Measurements from ENCODE around the gene DLG4.

DNA sequence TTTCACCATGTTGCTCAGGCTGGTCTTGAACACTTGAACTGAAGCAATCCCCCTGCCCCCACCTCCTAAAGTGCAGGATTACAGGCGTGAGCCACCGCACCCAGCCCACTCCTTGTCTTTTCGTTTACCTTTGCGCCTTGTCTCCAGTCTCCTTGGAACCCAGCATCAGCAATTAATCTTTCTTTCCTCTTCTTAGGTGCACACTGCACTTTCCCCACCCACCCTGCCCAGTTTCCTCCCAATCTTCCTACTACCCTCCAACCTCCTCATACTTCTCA, 44.1 kb upstream of the DLG4 start:
- TF ChIP-seq EP300 (IDR thresholded peaks at IDR 0.05; ENCODE audit: borderline replicate concordance) (no peak), EGR1 (IDR thresholded peaks at IDR 0.05) (no peak), YY1 (IDR thresholded peaks at IDR 0.05; ENCODE audit: low read depth) (no peak), ZBTB7A (IDR thresholded peaks at IDR 0.05; ENCODE audit: low read depth) (no peak), CREB1 (IDR thresholded peaks at IDR 0.05; ENCODE audit: low read depth) (no peak), RAD21 (IDR thresholded peaks at IDR 0.05; ENCODE audit: low read depth) (no peak), TAF1 (IDR thresholded peaks at IDR 0.05; ENCODE audit: low read depth) (no peak), TEAD4 (IDR thresholded peaks at IDR 0.05) (no peak)
- TF ChIP-seq, protein P1, sequence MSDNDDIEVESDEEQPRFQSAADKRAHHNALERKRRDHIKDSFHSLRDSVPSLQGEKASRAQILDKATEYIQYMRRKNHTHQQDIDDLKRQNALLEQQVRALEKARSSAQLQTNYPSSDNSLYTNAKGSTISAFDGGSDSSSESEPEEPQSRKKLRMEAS (IDR thresholded peaks at IDR 0.05): no peak
- TF ChIP-seq, protein P2, sequence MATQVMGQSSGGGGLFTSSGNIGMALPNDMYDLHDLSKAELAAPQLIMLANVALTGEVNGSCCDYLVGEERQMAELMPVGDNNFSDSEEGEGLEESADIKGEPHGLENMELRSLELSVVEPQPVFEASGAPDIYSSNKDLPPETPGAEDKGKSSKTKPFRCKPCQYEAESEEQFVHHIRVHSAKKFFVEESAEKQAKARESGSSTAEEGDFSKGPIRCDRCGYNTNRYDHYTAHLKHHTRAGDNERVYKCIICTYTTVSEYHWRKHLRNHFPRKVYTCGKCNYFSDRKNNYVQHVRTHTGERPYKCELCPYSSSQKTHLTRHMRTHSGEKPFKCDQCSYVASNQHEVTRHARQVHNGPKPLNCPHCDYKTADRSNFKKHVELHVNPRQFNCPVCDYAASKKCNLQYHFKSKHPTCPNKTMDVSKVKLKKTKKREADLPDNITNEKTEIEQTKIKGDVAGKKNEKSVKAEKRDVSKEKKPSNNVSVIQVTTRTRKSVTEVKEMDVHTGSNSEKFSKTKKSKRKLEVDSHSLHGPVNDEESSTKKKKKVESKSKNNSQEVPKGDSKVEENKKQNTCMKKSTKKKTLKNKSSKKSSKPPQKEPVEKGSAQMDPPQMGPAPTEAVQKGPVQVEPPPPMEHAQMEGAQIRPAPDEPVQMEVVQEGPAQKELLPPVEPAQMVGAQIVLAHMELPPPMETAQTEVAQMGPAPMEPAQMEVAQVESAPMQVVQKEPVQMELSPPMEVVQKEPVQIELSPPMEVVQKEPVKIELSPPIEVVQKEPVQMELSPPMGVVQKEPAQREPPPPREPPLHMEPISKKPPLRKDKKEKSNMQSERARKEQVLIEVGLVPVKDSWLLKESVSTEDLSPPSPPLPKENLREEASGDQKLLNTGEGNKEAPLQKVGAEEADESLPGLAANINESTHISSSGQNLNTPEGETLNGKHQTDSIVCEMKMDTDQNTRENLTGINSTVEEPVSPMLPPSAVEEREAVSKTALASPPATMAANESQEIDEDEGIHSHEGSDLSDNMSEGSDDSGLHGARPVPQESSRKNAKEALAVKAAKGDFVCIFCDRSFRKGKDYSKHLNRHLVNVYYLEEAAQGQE (IDR thresholded peaks at IDR 0.05; ENCODE audit: low read depth): no peak

All from Ishikawa (cell line).